Keratinocyte (primary cell): ENCODE measurements around the gene FHOD3. TPM values are rescaled to one million over a fixed set of nuclear protein-coding genes. Genes with fewer than 3 reads are reported as not detected.

Experiments
- DNase-seq: peaks from one replicate; pipeline ENCODE4 v3.0.0-alpha.2; 2011; ENCODE audit warnings: low read depth, missing footprints, low spot score
- FAIRE-seq: peaks from 2 replicates; lab custom pipeline; 2011; peaks lifted over from hg19 to GRCh38; lab: Jason Lieb, UNC
- H2AFZ ChIP-seq: 2 replicates; pipeline ENCODE4 v1.6.0; 2012; ENCODE audit warnings: low read length, control low read depth, inconsistent platforms; ENCODE audit not compliant: control insufficient read depth
- H3K27ac ChIP-seq: 2 replicates; pipeline ENCODE4 v1.5.1; 2011; ENCODE audit warnings: low read length; ENCODE audit not compliant: control insufficient read depth, insufficient read depth
- H3K27me3 ChIP-seq: 3 replicates; pipeline ENCODE4 v1.6.0; 2011; ENCODE audit warnings: low read length; ENCODE audit not compliant: control insufficient read depth, insufficient read depth; ENCODE audit errors: extremely low read depth
- H3K36me3 ChIP-seq, 2 experiments: 2 replicates in 1 of 2; 3 replicates in 1 of 2; pipeline ENCODE4 v1.5.1; 2011; ENCODE audit warnings: low read length in 2 of 2, mild to moderate bottlenecking in 1 of 2; ENCODE audit not compliant: control insufficient read depth in 2 of 2, insufficient read depth in 2 of 2; ENCODE audit errors: extremely low read depth in 1 of 2
- H3K4me1 ChIP-seq: 3 replicates; pipeline ENCODE4 v1.5.1; 2011; ENCODE audit warnings: low read length; ENCODE audit not compliant: control insufficient read depth, insufficient read depth; ENCODE audit errors: extremely low read depth
- H3K4me2 ChIP-seq: 3 replicates; pipeline ENCODE4 v1.6.0; 2011; ENCODE audit warnings: low read depth, low read length; ENCODE audit not compliant: control insufficient read depth, insufficient read depth; ENCODE audit errors: extremely low read depth
- H3K4me3 ChIP-seq, 3 experiments: fragments of 200-600 bp in 1 of 3; sonication (generic) in 1 of 3; 2 replicates in 2 of 3; 3 replicates in 1 of 3; pipeline ENCODE4 v1.5.1; 2011 to 2016; ENCODE audit warnings: low read length in 3 of 3, mild to moderate bottlenecking in 3 of 3, control low read depth in 2 of 3, inconsistent platforms in 1 of 3, low read depth in 1 of 3, mixed read lengths in 1 of 3, mixed run types in 1 of 3, moderate library complexity in 1 of 3; ENCODE audit not compliant: control insufficient read depth in 2 of 3, insufficient read depth in 2 of 3; ENCODE audit errors: extremely low read depth in 1 of 3
- H3K79me2 ChIP-seq: 2 replicates; pipeline ENCODE4 v1.6.0; 2012; ENCODE audit warnings: low read length; ENCODE audit not compliant: control insufficient read depth, insufficient read depth
- H3K9ac ChIP-seq: 3 replicates; pipeline ENCODE4 v1.6.0; 2011; ENCODE audit warnings: low read length; ENCODE audit not compliant: control insufficient read depth, insufficient read depth; ENCODE audit errors: extremely low read depth
- H3K9me1 ChIP-seq: 3 replicates; pipeline ENCODE4 v1.6.0; 2011; ENCODE audit warnings: low read length; ENCODE audit not compliant: control insufficient read depth, insufficient read depth; ENCODE audit errors: extremely low read depth
- H3K9me3 ChIP-seq: 2 replicates; pipeline ENCODE4 v1.5.1; 2012; ENCODE audit warnings: low read depth, low read length; ENCODE audit not compliant: control insufficient read depth
- H4K20me1 ChIP-seq: 3 replicates; pipeline ENCODE4 v1.6.0; 2011; ENCODE audit warnings: low read length; ENCODE audit not compliant: control insufficient read depth, insufficient read depth; ENCODE audit errors: extremely low read depth
- CTCF ChIP-seq, 3 experiments: IDR thresholded peaks in 1 of 3; conservative IDR thresholded peaks in 1 of 3; optimal IDR thresholded peaks in 1 of 3; 2 replicates in 2 of 3; 3 replicates in 1 of 3; pipeline versions ENCODE3 to v1.5.1; 2011; ENCODE audit warnings: low read length in 3 of 3, mild to moderate bottlenecking in 3 of 3, moderate library complexity in 2 of 3, control low read depth in 1 of 3, inconsistent platforms in 1 of 3; ENCODE audit not compliant: insufficient read depth in 2 of 3; ENCODE audit errors: extremely low read depth in 1 of 3
- EZH2 ChIP-seq: IDR thresholded peaks from one replicate; pipeline ENCODE4 v1.6.1; 2012; ENCODE audit warnings: inconsistent platforms, mild to moderate bottlenecking, low read length, moderate library complexity
- dilution Hi-C: fragments of 300-500 bp; cut with MboI; formaldehyde crosslinking; loops from one replicate; pipeline ENCODE4 v1.7.0; 2020; ENCODE audit warnings: low sequenced_read_pairs; ENCODE audit not compliant: extremely low pct_ligation_motif_present
- polyA plus RNA-seq, 5 experiments: library from polyadenylated mRNA; depleted of rRNA in 3 of 5; stranded (reverse) in 3 of 5; stranded (forward) in 1 of 5; unstranded in 1 of 5; fragments of >200 nt; gene quantifications; 1 replicate in 1 of 5; 2 replicates in 3 of 5; 3 replicates in 1 of 5; pipeline versions ENCODE4 v1.2.1 to v1.2.3, GENCODE V29; 2011 to 2012; ENCODE audit warnings: missing spikeins in 2 of 5, low read depth in 1 of 5, low replicate concordance in 1 of 5

FHOD3 gene
- polyA plus RNA-seq, 1 donor (not counting 4 experiments of a cell fraction or from before 2014, with no cell fraction given) = 7.7 TPM

GRCh38 chr18:36449451-36449850 is 151.9 kb downstream of the FHOD3 start:
- no peaks in the 10 kb centered on the region for H3K27me3 ChIP-seq
- TF ChIP-seq CTCF (optimal IDR thresholded peaks at IDR 0.05 in 1 of 3, IDR thresholded peaks at IDR 0.05 in 1 of 3, conservative IDR thresholded peaks at IDR 0.05 in 1 of 3; ENCODE audit: extremely low read depth in 1 of 3, insufficient read depth in 2 of 3, low read length in 3 of 3) = no peak
- H3K9ac ChIP-seq = no peak overlapping the region
- H3K9me1 ChIP-seq = no peaks in the 10 kb centered on the region
- H3K4me2 ChIP-seq = no peak overlapping the region
- FAIRE-seq = no peak
- no peaks in the 10 kb centered on the region for H3K79me2 ChIP-seq
- dilution Hi-C loops = no loop called here
- peaks cover 28% of the 10 kb centered on the region for H3K4me1 ChIP-seq
- H3K36me3 ChIP-seq = no peaks in the 10 kb centered on the region
- H2AFZ ChIP-seq = no peak overlapping the region
- DNase-seq = no peak
- H4K20me1 ChIP-seq = no peaks in the 10 kb centered on the region
- no peaks in the 10 kb centered on the region for H3K9me3 ChIP-seq
- no peak overlapping the region for H3K4me3 ChIP-seq
- H3K27ac ChIP-seq = no peak overlapping the region

- Histone ChIP-seq H3K9me1 (peaks cover 4% of the 10 kb centered on the region), H3K36me3 (no peaks in the 10 kb centered on the region), H4K20me1 (no peaks in the 10 kb centered on the region), H3K9me3 (no peaks in the 10 kb centered on the region), H3K4me2 (no peak overlapping the region), H3K4me3 (no peak overlapping the region), H3K27me3 (no peaks in the 10 kb centered on the region), H3K79me2 (no peaks in the 10 kb centered on the region), H3K27ac (no peak overlapping the region), H3K9ac (no peak overlapping the region), H2AFZ (no peak overlapping the region), H3K4me1 (peaks cover 35% of the 10 kb centered on the region)
- no peak for DNase-seq
- no peak for FAIRE-seq
- TF ChIP-seq EZH2 = no peak
- TF ChIP-seq CTCF (optimal IDR thresholded peaks at IDR 0.05 in 1 of 3, IDR thresholded peaks at IDR 0.05 in 1 of 3, conservative IDR thresholded peaks at IDR 0.05 in 1 of 3; ENCODE audit: extremely low read depth in 1 of 3, insufficient read depth in 2 of 3, low read length in 3 of 3) = no peak
- dilution Hi-C loops = no loop called here
These were observed 152.8 kb downstream of the FHOD3 start for GRCh38 chr18:36450264-36450663.
